Endodermal cell (in vitro differentiated cells): ENCODE results near the gene OSBPL8. TPM values are rescaled to one million over a fixed set of nuclear protein-coding genes. Genes with fewer than 3 reads are reported as not detected.

Source experiments
- DNase-seq: peaks from one replicate; pipeline ENCODE4 v3.0.0-alpha.2; 2017
- H3K27ac ChIP-seq: 2 replicates; pipeline ENCODE4 v1.5.1; 2013; ENCODE audit warnings: mild to moderate bottlenecking, low read depth, low read length, moderate library complexity
- H3K27me3 ChIP-seq: 2 replicates; pipeline ENCODE4 v1.6.1; 2013; ENCODE audit warnings: mild to moderate bottlenecking, low read length, moderate library complexity; ENCODE audit not compliant: insufficient read depth, control insufficient read depth, poor library complexity, severe bottlenecking
- H3K36me3 ChIP-seq: 2 replicates; pipeline ENCODE4 v1.7.0; 2013; ENCODE audit warnings: mild to moderate bottlenecking, low read length, moderate library complexity; ENCODE audit not compliant: control insufficient read depth, insufficient read depth
- H3K4me1 ChIP-seq: one replicate; pipeline ENCODE4 v1.7.0; 2013; ENCODE audit warnings: low read length; ENCODE audit not compliant: control insufficient read depth, insufficient read depth
- H3K4me3 ChIP-seq: 2 replicates; pipeline ENCODE4 v1.5.1; 2013; ENCODE audit warnings: mild to moderate bottlenecking, low read length, moderate library complexity
- H3K9ac ChIP-seq: 2 replicates; pipeline ENCODE4 v1.6.1; 2013; ENCODE audit warnings: mild to moderate bottlenecking, low read length, moderate library complexity; ENCODE audit not compliant: poor library complexity, severe bottlenecking; ENCODE audit errors: extremely low read depth
- H3K9me3 ChIP-seq: 2 replicates; pipeline ENCODE4 v1.6.1; 2013; ENCODE audit warnings: mild to moderate bottlenecking, low read length, moderate library complexity; ENCODE audit not compliant: control insufficient read depth
- H3K27ac Mint-ChIP-seq: 2 replicates; pipeline ENCODE4 v1.8.0; 2020; ENCODE audit warnings: mixed read lengths
- H3K27me3 Mint-ChIP-seq: 2 replicates; pipeline ENCODE4 v1.8.0; 2021; ENCODE audit warnings: mild to moderate bottlenecking, mixed read lengths; ENCODE audit not compliant: insufficient read depth
- H3K36me3 Mint-ChIP-seq: 2 replicates; pipeline ENCODE4 v1.8.0; 2020; ENCODE audit warnings: low read depth, mixed read lengths
- H3K4me1 Mint-ChIP-seq: 2 replicates; pipeline ENCODE4 v1.8.0; 2020; ENCODE audit warnings: mixed read lengths
- H3K4me3 Mint-ChIP-seq: 2 replicates; pipeline ENCODE4 v1.8.0; 2020; ENCODE audit warnings: mild to moderate bottlenecking, moderate library complexity, mixed read lengths
- H3K9me3 Mint-ChIP-seq: 2 replicates; pipeline ENCODE4 v1.8.0; 2020; ENCODE audit warnings: mild to moderate bottlenecking, mixed read lengths
- WGBS, 2 experiments: methylation state at CpG; one replicate each; pipeline versions ENCODE4 v1.1.5 to v1.1.7; 2013; ENCODE audit warnings: missing lambda C conversion rate in 2 of 2, mixed read lengths in 1 of 2; ENCODE audit not compliant: insufficient coverage in 1 of 2, insufficient read length in 1 of 2; 5-methylcytosine and 5-hydroxymethylcytosine counted together
- total RNA-seq, 2 donors: library from RNA; stranded (reverse); fragmentation: NEBNext Ultra II Directional in 1 of 2; extraction: Animal tissue kit (Norgen Biotek cat#: 25700) in 1 of 2; gene quantifications; 2 replicates in 1 of 2; 3 replicates in 1 of 2; pipeline ENCODE4 v1.2.1, GENCODE V29; 2021
- TF ChIP-seq, protein P1 (sequence below): fragments of 200-600 bp; sonication (generic); conservative IDR thresholded peaks from 2 replicates; pipeline ENCODE4 v1.5.0; 2021; ENCODE audit warnings: antibody characterized with exemption, mild to moderate bottlenecking

Gene OSBPL8
- total RNA-seq, 2 donors from 2014 or later = 44.0 to 58.8 TPM

DNA sequence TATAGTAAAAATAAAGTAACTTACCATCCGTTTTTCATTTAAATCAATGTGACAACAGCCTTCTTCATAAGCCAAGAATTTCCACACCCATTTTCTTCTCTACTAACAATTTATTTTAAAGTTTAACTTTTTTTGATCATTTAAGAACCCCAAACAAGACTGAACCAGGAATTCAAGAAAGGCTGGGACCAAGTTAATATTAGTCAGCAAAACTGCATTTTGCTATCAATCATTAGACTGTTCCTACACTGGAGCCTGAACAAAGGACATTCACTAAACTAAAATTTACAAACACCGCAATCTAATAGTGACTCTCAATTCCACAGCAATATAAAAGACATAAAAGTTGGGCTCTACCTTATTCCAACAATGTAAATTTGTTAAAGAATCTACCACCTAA is 73.6 kb downstream of the OSBPL8 start:
- Mint-ChIP-seq H3K36me3 (peaks cover 25% of the 10 kb centered on the region), H3K4me3 (no peak overlapping the region), H3K9me3 (no peaks in the 10 kb centered on the region), H3K27me3 (no peaks in the 10 kb centered on the region), H3K27ac (no peak overlapping the region), H3K4me1 (peaks cover 2% of the 10 kb centered on the region)
- Histone ChIP-seq H3K27me3 (no peaks in the 10 kb centered on the region), H3K9ac (no peak overlapping the region), H3K4me1 (no peaks in the 10 kb centered on the region), H3K4me3 (no peak overlapping the region), H3K27ac (no peak overlapping the region), H3K36me3 (peaks cover 23% of the 10 kb centered on the region), H3K9me3 (peaks cover 11% of the 10 kb centered on the region)
- TF ChIP-seq, protein P1, sequence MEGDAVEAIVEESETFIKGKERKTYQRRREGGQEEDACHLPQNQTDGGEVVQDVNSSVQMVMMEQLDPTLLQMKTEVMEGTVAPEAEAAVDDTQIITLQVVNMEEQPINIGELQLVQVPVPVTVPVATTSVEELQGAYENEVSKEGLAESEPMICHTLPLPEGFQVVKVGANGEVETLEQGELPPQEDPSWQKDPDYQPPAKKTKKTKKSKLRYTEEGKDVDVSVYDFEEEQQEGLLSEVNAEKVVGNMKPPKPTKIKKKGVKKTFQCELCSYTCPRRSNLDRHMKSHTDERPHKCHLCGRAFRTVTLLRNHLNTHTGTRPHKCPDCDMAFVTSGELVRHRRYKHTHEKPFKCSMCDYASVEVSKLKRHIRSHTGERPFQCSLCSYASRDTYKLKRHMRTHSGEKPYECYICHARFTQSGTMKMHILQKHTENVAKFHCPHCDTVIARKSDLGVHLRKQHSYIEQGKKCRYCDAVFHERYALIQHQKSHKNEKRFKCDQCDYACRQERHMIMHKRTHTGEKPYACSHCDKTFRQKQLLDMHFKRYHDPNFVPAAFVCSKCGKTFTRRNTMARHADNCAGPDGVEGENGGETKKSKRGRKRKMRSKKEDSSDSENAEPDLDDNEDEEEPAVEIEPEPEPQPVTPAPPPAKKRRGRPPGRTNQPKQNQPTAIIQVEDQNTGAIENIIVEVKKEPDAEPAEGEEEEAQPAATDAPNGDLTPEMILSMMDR = no peak
- WGBS, 2 experiments = 92 to 95% methylated on average over 2 of the region's 2 CpGs
- no peak for DNase-seq

DNA sequence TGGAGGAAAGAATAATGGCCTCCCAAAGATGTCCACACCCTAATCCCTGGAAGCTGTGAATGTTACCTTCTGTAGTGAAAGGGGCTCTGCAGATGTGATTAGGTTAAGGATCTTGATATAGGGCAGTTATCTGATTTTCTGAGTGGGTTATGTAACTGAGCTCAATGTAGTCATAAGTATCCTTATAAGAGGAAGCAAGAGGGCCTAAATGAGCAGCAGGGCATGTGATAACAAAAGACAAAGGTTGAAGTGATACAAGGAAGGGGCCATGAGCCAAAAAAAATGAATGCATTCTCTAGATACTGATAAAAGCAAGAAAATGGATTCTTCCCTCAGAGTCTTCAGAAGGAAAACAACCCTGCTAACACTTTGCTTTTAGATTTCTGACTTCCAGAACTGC is 78.8 kb downstream of the OSBPL8 start:
- H3K9me3 Mint-ChIP-seq = no peaks in the 10 kb centered on the region
- TF ChIP-seq, protein P1 = no peak

DNA sequence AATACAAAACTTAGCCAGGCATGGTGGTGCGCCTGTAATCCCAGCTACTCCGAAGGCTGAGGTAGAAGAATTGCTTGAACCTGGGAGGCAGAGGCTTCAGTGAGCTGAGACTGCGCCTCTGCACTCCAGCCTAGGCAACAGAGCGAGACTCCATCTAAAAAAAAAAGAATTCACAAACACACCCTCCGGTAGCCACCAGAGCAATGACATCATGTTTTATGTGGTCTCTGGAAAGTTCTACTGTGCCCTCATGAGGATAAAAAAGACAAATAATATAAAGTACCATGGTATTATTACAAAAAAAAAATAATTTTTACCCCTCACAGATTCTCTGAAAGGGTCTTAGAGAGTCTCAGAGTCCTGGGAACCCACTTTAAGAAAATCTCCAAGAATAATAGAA is 81.5 kb downstream of the OSBPL8 start:
- H3K4me3 ChIP-seq = no peak overlapping the region
- 93 to 99% methylated on average over 2 to 4 of the region's 5 CpGs for WGBS, 2 experiments
- DNase-seq = no peak
- H3K27ac ChIP-seq = no peak overlapping the region
- no peak overlapping the region for H3K27ac Mint-ChIP-seq
- TF ChIP-seq, protein P1 = no peak
- H3K4me3 Mint-ChIP-seq = no peak overlapping the region
- peaks cover 9% of the 10 kb centered on the region for H3K4me1 Mint-ChIP-seq
- no peaks in the 10 kb centered on the region for H3K4me1 ChIP-seq
- peaks cover 7% of the 10 kb centered on the region for H3K36me3 Mint-ChIP-seq
- no peak overlapping the region for H3K9ac ChIP-seq
- H3K36me3 ChIP-seq = no peaks in the 10 kb centered on the region
- no peaks in the 10 kb centered on the region for H3K27me3 Mint-ChIP-seq
- peaks cover 4% of the 10 kb centered on the region for H3K9me3 Mint-ChIP-seq
- H3K27me3 ChIP-seq = no peaks in the 10 kb centered on the region
- no peaks in the 10 kb centered on the region for H3K9me3 ChIP-seq

More for the DNA sequence above, 78.8 kb downstream of the OSBPL8 start:
- no peaks in the 10 kb centered on the region for H3K27me3 ChIP-seq
- no peaks in the 10 kb centered on the region for H3K4me1 ChIP-seq
- H3K9me3 ChIP-seq = no peaks in the 10 kb centered on the region
- Mint-ChIP-seq H3K4me1 (peaks cover 9% of the 10 kb centered on the region), H3K27ac (no peak overlapping the region), H3K4me3 (no peak overlapping the region), H3K27me3 (no peaks in the 10 kb centered on the region), H3K36me3 (peaks cover 6% of the 10 kb centered on the region)
- H3K4me3 ChIP-seq = no peak overlapping the region
- H3K27ac ChIP-seq = no peak overlapping the region
- no peak for DNase-seq
- peaks cover 4% of the 10 kb centered on the region for H3K36me3 ChIP-seq
- no peak overlapping the region for H3K9ac ChIP-seq
